ENCODE data around the gene NUP210L. TPM values are rescaled to one million over a fixed set of nuclear protein-coding genes. Genes with fewer than 3 reads are reported as not detected.
"Not testable (repeated sequence)": the region's sequence is repeated elsewhere in the genome, so short reads cannot be mapped to it uniquely, and the experiment has no call there.

NUP210L gene
- total RNA-seq, 1 experiment from 2014 or later, result not detected

DNA sequence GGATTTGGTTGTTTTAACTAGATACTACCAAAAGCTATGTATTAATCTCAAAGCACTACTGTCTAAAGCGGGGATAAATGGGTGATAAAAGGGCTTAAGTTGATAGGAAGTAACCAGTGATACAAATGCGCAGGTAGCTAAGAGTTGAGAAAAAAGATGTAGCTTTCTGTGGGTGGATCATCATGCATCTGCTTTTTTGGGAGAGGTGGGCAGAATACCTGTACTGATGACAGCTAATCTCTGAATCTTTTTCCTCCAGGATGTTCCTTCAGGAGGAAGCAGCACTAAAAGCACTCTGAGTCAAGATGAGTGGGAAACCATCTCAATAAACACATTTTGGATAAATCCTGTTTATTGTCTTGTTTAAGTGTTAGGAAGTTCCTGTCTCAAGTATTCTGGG, 163.1 kb downstream of the NUP210L start:
- no peak for DNase-seq (ENCODE audit: low read depth)

DNA sequence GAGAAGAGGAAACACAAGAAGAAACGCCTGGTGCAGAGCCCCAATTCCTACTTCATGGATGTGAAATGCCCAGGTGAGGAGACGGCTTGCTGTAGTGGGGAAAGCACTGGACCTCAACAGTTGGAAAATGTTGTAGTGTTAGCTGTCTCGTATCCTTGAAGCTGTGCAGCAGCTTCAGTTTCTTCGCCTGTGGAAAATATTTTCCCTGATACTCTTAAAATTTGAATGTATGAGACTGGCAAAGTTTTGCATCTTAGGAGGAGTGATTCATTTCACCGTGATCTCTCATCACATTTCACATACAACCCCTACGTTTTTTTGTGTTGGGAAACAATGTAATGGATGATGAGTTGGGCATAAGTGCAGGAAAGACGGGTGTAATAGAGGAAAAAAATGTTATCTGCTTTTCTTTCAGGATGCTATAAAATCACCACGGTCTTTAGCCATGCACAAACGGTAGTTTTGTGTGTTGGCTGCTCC, 163.7 kb downstream of the NUP210L start:
- DNase-seq (ENCODE audit: low read depth), result no peak

DNA sequence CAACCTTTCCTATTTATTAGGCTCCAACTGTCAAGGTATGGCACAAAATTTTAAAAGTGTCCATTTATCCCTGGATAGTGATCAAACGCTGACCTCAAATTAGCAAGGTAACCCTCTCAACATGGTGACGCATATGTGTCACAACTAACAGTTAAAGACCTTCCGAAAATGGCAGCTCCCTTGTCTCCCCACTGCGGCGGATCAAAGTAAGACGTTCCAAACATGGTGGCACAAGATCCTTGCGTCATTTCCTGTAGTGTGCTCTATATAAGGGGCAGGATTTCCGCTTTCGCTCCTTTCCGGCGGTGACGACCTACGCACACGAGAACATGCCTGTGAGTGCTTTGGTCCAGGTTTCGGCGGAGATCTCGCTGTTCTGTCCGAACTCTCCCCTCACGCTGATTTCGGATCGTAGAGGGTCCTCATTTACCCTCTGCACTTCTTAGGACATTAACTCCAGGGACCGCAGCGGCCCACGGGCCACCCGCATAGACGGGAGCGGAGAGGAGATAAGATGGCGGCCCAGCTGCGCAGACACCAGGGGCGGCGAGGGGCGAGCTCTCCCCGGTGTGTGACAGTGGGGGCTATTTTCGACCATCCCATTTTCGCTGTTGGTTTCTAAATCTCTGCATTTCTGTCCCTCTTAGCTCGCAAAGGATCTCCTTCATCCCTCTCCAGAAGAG, 164.3 kb downstream of the NUP210L start, which contains the start of gene RPS27:
Gene RPS27 (plus strand): TSS at position 295 of the 683 bp plus-strand sequence. CDS start 35 bp downstream, at position 330.
- DNase-seq (ENCODE audit: low read depth), result peak; percentile 97

DNA sequence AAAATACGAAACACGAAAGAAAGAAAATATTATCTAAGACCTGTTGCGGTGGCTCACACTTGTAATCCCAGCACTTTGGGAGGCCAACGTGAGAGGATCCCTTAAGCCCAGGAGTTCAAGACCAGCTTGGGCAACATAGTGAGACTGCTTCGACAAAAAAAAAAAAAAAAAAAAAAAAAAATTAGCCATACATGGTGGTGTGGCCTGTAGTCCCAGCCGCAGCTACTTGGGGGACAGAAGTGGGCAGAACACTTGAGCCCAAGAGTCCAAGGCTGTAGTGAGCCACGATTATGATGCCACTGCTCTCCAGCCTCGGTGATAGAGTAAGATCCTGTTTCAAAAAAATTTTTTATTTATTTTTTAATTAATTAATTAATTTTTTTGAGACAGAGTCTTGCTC, 167.3 kb downstream of the NUP210L start:
- no peak for DNase-seq (ENCODE audit: low read depth)

DNA sequence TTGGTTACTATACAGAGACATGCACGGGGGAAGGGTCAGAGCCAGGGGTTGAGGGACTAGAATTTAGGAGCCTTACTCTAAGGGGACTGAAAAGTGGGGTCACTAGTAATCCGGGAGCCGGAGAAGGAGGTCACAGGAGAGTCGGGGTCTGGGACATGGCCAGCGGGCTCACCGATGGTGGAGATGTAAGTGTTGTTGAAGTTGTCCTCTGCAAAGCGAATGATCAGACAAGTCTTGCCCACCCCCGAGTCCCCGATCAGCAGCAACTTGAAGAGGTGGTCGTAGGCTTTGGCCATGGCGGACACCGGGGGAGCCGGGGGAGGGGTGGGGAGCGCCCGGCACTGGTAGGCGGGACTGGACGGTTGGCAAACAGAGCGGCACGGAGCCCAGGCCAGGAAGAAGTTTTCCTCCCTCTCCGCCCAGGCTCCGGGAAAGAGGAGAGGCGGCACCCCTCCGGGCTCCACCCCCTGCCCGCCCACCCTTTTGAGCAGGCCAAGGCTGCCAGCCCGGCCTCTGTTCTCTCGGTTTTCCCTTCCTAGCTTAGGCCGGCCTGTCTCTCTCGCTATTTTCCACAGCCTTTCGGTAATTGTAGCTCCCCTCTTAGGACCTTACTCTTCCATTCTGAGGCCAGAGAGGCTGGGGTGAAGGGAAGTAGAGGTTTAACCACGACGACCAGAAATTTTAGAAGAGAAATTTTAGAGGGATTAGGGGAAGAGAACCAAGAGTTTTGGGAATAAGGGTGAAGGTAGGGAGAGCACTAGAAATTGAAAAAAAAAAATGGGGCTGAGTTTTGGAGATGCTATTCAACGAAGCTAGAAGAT, 168.7 kb downstream of the NUP210L start, which contains the start of gene RAB13:
Gene RAB13 (minus strand): TSS at position 399 of the 821 bp plus-strand sequence. CDS start 103 bp downstream, at position 296.
- DNase-seq (ENCODE audit: low read depth), result peak; percentile 94

DNA sequence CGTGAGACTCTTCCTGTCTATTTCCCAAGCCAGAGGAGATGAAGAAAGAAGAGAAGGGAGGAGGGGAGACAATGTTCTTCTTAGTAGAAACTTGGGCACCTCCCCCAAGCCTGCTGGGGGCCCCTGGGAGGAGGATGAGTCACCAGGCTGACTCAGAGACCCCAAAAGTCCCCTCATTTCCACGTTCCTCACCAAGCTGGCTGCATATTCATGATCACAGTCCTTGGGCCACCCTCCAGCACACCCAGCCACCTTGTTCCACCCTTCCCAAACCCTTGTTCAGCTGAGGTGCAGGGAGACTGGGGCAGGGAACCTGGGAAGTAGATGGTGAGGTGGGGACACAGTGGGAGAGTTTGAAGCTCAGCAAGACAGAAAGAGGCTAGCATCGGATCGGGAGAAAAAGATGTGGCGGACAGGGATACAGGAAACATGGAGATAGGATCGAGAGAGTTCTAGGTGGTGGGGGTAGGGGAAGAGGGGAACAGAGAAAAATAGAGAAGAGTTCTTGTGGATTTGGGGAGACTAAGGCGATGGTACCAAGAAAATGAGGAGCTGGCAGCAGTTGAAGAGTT, 169.4 kb downstream of the NUP210L start:
- DNase-seq (ENCODE audit: low read depth), result peak; percentile 88

DNA sequence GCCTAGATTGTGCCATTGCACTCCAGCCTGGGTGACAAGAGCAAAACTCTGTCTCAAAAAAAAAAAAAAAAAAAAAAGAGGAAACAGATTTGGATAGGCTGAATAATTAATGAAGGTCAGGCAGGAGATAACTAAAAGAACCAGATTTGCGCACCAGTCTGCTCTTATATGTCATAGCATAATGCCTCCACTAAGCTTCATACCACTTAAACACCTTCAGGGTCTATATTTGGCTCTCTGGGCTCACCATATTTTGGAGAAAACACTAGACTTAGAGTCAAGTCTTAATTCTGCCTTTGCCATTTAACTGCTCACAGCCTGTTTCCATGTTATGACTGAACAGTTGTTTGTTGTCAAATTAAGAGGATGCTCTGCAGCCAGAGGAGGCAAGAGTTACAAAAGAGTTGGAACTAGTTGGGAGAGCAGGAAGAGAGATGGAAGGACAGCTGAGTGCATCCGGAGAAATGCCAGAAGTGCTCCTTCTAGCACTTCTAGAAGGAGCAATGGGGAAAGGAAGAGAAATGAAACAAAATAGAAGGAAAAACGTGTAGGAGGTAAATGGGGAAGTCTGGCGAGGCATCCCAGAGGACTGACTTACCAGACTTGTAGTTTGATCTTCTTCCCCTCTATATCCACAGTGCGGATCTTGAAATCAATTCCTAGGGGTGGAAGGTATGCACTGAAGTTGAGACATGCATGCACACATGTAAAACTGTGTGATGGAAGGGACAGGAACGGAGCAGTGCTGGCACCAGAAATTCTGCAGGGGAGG, 170.6 kb downstream of the NUP210L start:
- no peak for DNase-seq (ENCODE audit: low read depth)

DNA sequence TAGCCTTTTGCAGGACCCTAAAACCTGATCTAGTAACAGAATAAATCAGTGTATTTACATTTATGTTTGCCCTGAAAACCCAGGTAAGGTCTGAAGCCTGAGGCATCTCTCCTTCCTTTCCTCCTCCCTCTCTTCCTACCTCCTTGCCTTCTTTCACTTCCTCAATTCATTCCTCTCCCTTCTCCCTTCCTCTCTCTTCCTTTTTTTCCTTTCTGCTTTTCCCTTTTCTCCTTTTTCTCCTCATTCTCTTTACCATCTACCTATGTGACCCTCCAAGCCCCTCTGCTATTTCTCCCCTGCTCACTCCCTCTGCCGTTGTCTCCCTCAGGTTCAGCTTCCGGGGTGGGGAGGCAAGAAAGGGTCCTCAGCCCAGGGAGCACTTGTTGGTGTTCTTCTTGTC, 173.1 kb downstream of the NUP210L start:
- DNase-seq (ENCODE audit: low read depth), result not testable (repeated sequence)

DNA sequence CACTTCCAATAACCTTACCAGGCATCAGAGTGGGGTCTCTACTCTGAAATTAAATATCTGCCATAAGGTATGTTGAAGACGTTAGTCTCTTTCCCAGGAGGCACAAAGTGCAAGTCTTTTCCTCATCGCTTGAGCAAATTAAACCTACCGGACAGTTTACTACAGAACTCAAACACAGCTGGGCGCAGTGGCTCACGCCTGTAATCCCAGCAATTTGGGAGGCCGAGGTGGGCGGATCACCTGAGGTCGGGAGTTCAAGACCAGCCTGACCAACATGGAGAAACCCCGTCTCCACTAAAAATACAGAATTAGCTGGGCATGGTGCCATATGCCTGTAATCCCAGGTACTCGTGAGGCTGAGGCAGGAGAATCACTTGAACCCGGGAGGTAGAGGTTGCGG, 175.8 kb downstream of the NUP210L start:
- DNase-seq (ENCODE audit: low read depth), result not testable (repeated sequence)

DNA sequence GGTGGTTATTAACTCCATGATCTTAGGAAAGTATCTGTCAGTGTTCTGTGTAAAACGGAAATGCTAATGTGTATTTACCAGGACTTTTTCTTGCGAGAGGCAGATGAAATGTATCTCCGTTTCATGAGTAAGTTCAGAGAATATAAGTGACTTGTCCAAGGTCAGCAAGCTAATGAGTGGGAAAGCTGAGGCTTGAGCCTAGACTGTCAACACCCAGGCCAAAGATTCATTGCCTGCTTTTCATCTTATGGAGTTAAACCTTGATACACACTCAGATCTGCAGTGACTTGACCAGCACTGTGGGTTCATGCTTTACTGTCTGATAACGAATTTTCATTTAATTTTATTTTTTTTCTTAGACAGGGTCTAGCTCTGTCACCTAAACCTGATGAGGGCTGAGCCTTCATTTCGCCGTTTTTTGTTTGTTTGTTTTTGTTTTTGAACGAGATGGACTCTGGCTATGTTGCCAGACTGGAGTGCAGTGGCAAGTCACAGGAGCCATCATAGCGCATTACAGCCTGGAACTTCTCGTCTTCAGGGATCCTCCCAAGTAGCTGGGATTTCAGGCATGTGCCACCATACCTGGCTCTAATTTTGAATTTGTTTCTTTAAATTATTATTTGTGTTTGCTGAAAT, 176.5 kb downstream of the NUP210L start:
- DNase-seq (ENCODE audit: low read depth), result no peak

DNA sequence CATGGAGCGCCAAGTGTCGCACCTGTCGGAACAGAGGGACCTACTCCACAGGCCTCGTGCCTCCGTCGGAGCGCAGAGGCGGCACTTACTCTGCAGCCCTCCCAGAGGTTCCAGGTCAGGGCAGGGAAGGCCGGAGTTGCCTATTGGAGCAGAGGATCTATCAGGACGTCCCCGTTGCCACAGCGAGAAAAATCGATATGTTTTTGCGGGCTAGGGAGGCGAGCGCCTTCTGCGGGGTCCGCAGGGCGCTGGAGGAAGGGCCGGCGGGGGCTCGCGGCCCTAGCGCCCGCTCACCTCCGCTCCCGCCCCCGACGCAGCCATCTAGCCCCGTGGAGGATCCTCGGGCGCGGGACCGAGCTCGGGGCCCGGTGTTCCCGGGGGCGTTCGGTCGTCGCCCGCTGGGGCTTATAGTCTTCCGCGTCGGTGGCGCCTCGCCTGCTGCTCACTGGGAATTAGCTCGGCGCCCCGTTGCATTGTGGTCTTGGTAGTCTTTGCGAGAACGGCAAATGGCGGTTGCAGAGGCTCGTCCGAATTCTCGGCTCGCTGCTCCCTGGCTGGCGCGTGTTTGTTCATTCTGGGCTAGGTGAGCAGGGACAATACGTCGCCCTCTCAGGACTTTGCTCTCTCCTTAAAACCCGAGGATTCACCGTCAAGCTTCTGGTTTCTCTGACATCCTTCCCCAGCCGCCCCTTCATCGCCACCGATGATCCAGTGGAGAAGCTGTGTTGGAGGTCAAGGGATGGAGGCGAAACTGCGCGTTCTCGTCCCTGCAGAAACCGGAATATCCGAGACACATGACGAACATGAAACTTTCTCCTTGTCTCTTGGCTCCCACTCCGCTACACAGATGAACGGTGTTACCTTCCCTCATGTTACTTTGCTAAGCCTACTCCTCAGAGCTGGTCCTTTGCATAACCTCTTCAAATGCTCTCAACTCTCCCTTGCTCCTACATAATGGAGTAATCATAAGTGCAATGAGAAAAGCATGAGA, 177.3 kb downstream of the NUP210L start, which contains the start of gene JTB:
Gene JTB (minus strand): TSS at position 425 of the 991 bp plus-strand sequence. CDS start 422 bp downstream, at position 3.
- peak; percentile 89 for DNase-seq (ENCODE audit: low read depth)

DNA sequence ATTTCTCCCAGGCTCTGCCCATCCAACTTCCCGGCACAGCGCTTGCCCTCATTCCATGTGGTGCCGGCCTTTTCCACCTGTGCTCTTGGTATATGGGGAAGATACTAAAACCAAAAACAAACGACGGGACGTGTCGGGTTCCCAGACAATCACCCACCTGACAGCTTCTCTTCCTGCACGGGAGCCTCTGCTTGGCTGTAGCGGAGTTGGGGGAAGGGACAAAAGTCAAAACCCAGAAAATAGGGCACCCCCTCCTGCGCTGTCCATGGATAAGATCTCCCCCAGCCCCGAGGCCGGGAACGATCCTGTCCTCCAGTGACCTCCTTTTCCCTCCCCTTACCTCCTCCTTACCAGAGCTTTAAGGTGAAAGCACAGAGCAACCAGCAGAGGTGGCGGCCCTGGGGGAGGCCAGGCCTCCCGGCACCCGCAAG, 178.0 kb downstream of the NUP210L start:
- DNase-seq (ENCODE audit: low read depth), result no peak

DNA sequence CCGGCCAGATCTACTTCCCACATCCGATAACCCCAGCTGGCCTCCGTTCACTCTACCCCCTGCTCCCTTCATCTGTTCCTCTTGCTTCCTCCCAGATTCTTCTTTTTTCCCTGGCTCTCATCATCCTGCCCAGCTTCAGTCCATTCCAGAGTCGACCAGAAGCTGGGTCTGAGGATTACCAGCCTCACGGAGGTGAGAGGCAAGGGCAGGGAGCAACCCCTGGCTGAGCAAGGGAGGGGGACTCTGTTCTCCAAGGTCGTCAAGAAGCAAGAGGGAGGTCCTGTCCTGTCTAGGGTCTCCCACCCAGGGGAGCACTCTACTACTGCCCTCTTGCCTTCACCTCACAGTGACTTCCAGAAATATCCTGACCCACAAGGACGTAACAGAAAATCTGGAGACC, 181.3 kb downstream of the NUP210L start:
- no peak for DNase-seq (ENCODE audit: low read depth)

DNA sequence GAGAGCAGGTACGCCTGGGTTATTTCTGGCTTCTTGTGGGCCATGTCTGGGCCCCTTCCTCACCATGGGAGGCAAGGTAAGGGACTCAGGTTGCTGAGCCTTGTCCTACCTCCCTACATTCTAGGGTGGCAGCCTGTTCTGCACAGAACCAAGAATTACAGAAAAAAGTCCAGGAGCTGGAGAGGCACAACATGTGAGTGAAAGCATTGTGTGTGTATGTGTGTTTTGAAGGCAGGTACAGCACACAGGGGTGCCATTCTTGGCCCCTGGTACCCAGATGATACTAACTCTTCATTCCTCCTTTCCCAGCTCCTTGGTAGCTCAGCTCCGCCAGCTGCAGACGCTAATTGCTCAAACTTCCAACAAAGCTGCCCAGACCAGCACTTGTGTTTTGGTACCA, 181.8 kb downstream of the NUP210L start:
- no peak for DNase-seq (ENCODE audit: low read depth)

DNA sequence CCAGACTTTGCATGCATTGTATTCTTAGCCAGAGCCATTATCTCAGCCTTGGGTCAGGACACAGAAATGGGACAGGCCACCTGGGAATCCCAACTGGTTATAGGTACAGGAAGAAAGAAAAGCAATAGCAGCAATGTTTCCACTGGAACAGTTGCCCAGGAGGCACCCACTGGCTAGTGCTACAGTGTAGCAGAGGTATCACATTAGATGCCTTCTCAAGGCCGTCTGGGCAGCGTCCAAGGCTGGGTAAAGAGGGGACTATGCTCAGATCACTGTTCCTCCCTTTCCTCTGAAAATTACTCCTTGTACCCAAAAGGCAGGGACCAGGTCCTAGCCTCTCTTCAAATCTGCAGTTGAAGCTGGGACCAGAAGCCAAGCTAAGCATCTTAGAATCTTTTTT, 184.5 kb downstream of the NUP210L start:
- DNase-seq (ENCODE audit: low read depth), result no peak

DNA sequence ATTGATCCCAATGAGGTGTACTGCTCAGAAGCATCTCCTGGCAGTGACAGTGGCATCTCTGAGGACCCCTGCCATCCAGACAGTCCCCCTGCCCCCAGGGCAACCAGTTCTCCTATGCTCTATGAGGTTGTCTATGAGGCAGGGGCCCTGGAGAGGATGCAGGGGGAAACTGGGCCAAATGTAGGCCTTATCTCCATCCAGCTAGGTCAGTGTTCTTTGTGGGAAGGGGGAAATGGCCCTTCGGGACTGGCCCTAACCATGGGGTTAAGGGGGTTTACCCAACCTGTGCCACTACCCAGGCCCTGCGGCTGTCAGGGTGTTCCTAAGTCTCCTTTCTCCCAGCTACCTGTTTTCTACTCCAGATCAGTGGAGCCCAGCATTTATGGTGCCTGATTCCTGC, 185.9 kb downstream of the NUP210L start:
- DNase-seq (ENCODE audit: low read depth), result no peak

DNA sequence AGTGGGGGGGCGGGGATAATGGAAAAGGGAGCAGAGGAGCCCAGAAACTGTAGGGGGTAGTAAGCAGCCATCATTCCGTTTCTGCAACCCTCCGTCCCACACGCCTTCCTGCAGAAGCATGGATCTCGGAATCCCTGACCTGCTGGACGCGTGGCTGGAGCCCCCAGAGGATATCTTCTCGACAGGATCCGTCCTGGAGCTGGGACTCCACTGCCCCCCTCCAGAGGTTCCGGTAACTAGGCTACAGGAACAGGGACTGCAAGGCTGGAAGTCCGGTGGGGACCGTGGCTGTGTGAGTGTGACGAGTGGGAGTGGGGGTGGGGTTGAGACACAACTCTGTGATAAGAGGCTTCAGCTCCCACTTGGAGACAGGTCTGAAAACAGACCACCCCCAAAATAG, 186.5 kb downstream of the NUP210L start:
- DNase-seq (ENCODE audit: low read depth), result no peak

DNA sequence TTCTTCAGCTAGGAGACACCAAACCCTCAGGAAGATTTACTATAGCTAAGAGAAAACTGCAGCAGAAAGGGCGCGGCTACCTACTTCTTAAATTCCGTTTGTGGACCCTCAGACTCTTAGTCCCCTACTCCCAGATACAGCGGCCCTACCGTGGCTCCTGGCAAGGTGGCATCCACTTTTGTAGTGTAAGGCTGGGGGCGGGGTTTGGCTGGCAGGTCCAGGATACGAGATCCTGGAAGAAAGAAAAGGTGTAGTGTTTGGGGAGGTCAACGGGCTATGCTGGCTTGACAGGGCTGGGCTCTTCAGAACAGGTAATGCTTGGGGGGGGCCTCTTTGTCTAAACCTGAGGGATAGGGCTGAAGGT, 186.9 kb downstream of the NUP210L start:
- DNase-seq (ENCODE audit: low read depth), result no peak

DNA sequence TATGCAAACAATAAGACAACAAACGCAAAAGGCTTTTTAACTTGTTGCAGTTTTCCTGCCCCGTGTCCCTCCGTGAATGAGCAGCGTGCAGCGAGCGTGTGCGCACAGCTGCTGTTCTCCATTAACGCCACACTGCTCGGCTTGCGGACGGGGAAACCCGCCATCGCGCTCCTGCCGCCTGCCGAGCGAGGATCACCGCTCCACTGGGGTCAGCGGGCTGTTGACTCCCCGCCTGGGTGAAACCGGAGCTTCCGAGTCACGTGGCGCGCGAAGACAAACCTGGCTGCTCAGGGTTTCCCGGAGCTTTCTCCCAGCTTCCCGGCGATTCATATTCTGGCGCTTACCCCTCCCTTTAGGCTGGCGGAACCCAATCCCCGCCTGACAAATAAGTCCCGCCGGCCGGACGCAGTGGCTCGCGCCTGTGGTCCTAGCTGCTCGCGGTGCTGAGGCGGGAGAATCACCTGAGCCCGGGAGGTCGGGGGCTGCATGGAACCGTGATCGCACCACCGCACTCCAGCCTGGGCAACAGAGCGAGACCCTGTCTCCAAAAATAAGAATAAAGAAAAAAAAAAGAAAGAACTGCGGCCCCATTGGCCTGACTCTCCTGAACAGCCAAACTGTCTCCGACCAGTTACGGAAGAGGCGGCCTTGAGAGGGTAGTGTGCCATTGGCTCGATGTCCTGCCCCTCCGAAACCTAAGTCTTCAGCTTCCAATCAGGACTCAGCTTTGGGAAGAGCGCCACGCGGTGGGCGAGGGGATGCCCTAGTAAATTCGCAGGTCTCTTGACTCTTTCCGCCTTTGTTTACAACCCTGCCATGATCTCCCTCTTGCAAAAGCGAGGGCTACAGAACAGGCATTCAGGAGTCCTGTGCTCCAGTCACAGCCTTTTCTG, 187.5 kb downstream of the NUP210L start, which contains the start of gene CREB3L4:
Gene CREB3L4 (plus strand): TSS at position 796 of the 893 bp plus-strand sequence. CDS start 624 bp downstream, outside the sequence.
- peak; percentile 98 for DNase-seq (ENCODE audit: low read depth)
